ENCODE data around the gene DDR1. TPM values are rescaled to one million over a fixed set of nuclear protein-coding genes. Genes with fewer than 3 reads are reported as not detected.
"Not testable (repeated sequence)": the region's sequence is repeated elsewhere in the genome, so short reads cannot be mapped to it uniquely, and the experiment has no call there.

Gene DDR1
- 5.9 and 7.4 TPM in 2 replicates for total RNA-seq

DNA sequence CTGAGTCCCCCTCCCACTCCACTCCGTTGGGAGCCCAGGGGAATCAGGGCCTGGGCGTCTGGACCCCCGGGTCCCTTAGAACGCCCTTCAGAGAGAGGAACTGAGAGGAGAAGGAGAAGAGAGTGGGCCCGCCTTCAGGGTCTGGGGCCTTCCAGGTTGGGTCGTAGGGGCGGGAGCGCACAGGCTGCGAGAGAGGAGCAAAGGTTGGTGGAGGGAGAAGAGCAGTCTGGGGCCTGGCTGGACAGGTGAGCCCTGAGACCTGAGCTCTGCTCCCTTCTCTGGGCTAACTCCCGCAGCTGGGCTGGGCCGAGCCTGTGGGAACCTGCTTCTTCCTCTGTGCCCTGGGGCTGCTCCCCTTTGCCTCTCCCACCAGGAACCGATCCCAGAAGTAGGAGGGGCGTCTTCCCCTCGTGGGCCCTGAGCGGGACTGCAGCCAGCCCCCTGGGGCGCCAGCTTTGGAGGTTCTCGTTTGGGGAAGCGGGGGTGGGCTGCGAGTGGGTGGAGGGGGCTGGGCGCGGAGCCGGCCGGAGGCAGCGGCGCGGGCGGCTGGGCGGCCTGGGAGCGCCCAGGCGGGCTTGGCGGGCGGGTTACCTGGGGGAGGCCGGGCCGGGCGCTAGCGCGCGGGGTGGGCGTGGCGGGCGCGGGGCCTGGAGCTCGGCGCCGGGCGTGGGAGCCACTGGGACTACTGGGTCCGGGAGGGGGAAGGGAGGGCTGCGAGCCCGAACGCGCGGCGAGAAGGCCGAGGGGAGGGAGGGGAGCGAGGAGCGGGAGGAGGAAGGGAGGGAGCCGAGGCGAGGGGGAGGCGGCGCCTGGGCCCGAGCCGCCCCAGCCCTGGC, at the start of gene DDR1:
DDR1 (plus strand) TSS at position 835 of the 836 bp plus-strand sequence. CDS start 4,211 bp downstream, outside the sequence.
- DNase-seq (ENCODE audit: low read depth, low spot score), result no peak

DNA sequence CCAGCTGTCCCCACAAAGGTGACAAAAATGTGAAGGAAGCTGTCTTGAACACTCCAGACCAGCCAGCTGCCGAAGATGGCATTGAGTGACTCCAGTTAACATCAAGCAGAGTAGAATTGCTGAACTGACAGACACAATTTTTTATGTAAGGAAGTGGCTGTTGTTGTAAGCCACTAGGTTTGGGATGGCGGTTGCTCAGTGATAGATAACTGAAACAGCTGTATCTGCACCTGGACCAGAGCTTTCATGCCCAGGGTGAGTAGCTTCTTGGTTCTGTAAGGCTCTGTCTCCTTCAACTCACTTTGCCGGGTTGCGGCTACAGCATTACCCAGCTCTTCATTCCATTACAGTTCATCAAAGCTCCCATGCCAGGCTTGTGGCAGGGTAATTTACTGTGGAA, 49.7 kb upstream of the DDR1 start:
- DNase-seq (ENCODE audit: low read depth, low spot score), result no peak

DNA sequence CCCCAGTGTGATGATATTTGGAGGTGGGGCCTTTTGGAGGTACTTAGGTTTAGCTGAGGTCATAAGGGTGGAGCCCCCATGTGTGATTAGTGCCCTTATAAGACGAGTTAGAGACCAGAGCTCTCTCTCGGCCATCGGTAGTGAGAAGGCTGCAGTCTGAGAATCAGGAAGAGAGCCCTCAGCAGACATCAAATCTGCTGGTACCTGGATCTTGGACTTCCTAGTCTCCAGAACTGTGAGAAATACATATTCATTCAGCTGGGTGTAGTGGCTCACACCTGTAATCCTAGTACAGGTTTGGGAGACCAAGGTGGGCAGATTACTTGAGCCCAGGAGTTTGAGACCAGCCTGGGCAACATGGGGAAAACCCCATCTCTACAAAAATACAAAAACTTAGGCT, 48.7 kb upstream of the DDR1 start:
- no peak for DNase-seq (ENCODE audit: low read depth, low spot score)

DNA sequence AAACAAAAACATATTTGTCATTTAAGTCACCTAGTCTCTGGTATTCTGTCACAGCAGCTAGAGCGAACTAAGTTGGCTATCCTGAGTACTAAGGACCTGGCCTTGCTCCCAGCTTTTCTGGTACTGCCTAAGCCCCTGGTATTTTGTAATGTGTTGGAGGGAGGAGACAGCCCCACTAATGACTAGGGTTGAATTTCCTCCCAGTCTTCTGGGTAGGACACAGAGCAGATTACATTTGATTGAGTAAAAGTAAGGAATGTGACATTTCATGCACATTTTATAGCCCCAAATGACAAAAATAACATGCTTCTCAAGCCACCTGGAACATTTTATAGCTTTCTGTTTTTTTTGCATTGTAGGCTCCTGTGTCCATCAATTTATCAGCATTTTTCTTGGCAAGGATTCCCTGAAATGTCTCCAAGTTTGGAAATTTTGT, 47.9 kb upstream of the DDR1 start:
- DNase-seq (ENCODE audit: low read depth, low spot score), result no peak

GRCh38 chr6:30836957-30837356, 47.4 kb upstream of the DDR1 start:
- DNase-seq (ENCODE audit: low read depth, low spot score), result no peak

DNA sequence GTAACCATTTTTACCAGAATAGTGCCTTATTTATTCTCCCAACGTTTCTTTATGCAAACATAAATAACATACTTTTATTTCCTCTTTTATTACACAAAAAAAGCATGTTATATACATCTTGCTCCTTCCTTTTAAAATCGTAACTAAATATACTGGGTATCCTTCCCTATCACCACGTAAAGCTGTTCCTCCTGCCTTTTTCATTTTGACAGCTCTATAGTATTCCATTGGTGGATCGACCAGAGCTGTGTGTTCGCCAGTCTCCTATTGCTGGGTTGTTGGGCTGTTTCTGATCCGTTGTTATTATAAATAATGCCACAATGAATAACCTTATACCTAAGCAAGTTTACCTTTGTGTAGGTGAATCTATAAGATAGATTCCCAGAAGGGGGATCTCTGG, 46.9 kb upstream of the DDR1 start:
- DNase-seq (ENCODE audit: low read depth, low spot score), result no peak

GRCh38 chr6:30837870-30838269, 46.4 kb upstream of the DDR1 start:
- DNase-seq (ENCODE audit: low read depth, low spot score), result no peak

GRCh38 chr6:30839671-30840070, 44.6 kb upstream of the DDR1 start:
- no peak for DNase-seq (ENCODE audit: low read depth, low spot score)

- no peak for DNase-seq (ENCODE audit: low read depth, low spot score)
These were observed 44.0 kb upstream of the DDR1 start for GRCh38 chr6:30840084-30840934.

GRCh38 chr6:30840935-30841643, 43.2 kb upstream of the DDR1 start:
- DNase-seq (ENCODE audit: low read depth, low spot score), result no peak

DNA sequence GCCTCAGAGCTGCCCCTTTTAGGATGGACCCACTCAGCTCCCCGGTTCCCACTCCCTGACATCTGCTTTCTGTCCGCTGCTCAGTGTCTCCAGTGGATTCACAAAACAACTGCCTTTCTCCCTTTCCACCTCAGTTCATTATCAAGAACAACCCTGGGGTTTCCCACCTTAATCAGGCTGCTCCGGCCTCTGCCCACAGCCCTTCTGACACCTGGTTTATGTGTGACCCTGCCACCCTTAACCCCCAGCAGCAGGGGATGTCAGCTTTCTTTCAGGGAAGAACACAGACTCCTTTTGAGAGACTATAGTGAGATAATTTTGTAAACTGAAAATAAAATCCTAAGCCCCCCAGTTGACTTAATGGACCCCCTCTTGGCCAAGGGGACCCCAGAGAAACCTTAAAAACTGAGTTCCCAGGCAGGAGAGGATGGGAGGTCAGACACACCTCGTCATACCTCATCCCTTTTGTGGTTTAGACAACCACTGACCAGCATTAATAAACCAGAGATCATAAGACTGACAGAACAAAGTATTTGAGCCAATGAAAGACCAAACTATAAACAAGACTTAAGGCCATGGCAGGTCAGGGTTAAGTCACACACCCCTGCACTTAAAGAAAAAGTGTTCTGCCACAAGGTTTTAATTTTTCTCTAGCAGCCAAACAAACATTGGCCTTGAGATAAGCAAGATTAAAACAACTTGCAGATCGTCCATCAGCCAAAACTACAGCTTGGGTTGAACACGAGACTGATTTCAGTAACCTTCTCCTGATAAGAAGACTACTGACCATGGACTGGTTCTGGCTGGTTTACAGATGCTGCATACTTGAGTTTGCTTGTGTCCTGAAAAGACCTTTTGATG, 42.4 kb upstream of the DDR1 start:
- DNase-seq (ENCODE audit: low read depth, low spot score), result no peak

- DNase-seq (ENCODE audit: low read depth, low spot score), result no peak
These were observed 41.3 kb upstream of the DDR1 start for GRCh38 chr6:30842754-30843610.

DNA sequence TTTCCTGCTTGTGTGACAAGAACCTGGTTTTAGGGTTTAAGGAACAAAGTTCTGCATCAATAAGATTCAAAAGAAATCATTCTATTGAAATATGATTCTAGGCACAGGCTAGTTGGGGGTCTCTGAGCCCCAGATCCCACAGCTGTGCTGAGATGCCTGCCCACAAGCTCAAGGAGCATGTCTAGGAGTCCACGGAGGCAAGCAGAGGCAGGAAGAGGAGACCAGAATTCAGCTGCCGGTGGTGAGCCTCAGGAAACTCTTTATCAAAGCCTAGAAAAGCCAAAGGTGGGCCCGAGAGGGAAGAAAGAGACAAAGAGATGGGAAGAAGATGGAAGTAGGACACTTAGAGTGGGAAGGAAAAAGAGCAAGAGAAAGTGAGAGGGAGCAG, 40.7 kb upstream of the DDR1 start:
- no peak for DNase-seq (ENCODE audit: low read depth, low spot score)

DNA sequence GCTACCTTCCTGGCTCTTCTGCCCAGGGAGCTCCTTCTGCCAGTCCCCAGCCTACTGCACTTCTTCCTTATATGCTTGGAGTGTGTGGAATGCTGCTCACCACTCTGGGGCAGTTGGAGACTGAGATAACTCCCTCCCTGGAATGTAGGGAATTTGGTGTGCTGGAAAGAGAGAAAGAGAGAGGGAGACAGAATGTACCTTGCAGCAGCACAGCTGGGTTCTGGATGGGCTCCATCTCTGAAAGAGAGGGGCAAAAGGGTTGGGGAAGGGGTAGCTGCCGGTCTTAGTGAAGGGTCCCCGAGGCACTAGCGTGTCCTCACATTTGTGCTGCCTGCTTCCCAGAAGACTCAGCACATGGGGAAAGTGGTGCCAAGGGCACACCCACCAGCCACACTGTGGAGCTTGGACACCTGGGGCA, 40.2 kb upstream of the DDR1 start:
- no peak for DNase-seq (ENCODE audit: low read depth, low spot score)

DNA sequence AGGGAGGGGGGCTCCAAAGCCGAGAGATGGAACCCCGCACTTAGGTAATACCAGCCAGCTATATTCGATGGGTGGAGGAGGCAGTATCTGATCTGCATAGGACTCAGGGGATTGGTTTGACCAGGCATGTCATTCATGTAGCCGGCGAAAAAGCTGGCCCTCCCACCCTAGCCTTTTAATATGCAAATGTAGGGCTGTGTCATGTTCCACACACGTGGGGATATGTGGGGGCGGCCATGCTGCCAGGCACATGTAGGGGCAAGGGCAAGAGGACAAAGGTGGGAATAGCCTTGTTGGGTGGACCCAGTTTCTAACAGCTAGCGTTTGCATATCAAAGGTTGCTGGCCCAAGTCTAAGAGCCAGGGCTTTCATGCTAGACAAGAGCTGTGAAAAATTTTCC, 39.1 kb upstream of the DDR1 start:
- no peak for DNase-seq (ENCODE audit: low read depth, low spot score)

DNA sequence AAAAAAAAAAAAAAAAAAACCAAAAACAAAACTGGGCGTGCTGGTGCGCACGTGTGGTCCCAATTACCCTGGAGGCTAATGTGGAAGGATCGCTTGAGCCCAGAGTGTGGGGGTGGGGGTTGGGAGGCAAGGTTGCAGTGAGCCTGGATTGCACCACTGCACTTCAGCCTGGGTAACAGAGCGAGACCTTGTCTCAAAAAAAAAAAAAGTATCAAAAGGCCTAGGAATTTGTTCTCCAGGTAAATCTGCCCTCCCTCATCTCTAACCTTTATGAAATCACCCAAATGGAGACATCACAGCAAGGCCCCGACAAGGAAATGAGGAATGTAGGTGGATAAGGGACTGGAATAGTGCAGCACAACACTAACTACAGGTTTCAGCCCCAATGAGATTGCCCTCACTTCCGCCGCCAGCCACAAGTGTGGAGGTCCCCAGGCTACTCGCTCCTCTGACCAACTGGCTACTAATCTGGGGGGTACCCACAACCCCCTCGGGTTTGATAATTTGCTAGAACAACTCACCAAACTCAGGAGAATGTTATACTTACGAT, 36.8 kb upstream of the DDR1 start:
- no peak for DNase-seq (ENCODE audit: low read depth, low spot score)

DNA sequence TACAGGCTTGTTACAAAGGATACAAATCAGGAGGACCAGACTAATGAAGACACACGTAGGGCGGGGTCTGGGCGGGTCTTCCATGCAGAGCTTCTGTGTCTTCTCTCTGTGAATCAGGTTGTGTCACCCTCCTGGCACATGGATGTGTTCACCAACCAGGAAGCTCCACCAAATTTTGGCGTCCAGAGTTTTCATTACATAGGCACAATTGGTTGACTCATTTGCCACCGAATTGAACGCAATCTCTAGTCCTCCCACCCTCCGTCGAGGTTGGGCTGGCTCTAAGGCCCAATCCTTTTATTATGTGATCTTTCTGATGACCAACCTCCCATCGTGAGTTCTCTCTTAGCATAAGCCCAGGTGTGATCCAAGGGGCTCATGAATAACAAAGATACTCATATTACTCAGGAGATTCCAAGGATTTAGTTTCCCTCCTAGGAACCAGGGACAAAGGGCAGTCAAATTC, 36.3 kb upstream of the DDR1 start:
- DNase-seq (ENCODE audit: low read depth, low spot score), result no peak

DNA sequence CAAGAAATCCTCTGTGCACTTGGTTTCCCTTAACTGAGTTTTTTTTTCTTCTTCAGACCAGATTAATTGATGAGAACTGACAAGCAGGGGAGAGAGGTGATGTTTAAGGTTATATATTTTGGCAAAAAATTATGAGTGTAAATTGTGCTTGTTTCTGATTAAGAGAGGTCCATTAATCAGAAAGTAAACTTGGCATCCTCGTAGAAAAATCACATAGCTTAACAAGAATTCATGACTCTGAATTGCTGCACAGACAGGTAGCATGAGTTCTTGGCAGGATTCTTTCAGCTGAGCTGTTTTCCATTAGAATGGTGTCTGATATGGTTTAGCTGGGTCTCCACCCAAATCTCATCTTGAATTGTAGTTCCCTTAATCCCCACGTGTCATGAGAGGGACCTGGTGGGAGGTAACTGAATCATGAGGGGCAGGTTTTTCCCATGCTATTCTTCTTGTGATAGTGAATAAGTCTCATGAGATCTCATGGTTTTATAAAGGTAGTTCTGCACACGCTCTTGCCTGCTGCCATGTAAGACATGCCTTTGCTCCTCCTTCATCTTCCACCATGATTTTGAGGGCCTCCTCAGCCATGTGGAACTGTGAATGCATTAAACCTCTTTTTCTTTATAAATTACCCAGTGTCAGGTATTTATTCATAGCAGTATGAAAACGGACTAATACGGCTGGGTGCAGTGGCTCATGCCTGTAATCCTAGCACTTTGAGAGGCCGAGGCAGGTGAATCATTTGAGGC, 34.2 kb upstream of the DDR1 start:
- no peak for DNase-seq (ENCODE audit: low read depth, low spot score)

DNA sequence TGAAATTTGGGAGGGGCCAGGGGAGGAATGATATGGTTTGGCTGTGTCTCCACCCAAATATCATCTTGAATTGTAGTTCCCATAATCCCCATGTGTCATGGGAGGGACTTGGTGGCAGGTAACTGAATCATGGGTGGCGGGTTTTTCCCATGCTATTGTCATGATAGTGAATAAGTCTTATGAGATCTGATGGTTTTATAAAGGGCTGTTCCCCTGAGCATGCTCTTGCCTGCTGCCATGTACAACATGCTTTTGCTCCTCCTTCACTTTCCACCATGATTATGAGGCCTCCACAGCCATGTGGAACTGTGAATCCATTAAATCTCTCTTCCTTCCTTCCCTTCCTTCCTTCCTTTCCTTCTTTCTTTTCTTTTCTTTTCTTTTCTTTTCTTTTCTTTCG, 31.9 kb upstream of the DDR1 start:
- DNase-seq (ENCODE audit: low read depth, low spot score), result not testable (repeated sequence)
